Activated CD4-positive, alpha-beta T cell treated with anti-CD3 and anti-CD28 coated beads, Interleukin-2, amount 10 ng/mL, durations not matched to agents 24 days and 14 days (primary cell): ENCODE data around the gene IKZF1. TPM values are rescaled to one million over a fixed set of nuclear protein-coding genes. Genes with fewer than 3 reads are reported as not detected.

Experiments used
- DNase-seq: peaks from one replicate; pipeline ENCODE4 v3.0.0; 2022
- H3K27ac Mint-ChIP-seq: one replicate; pipeline ENCODE4 v1.8.0; 2022; ENCODE audit warnings: mild to moderate bottlenecking, mixed read lengths
- H3K27me3 Mint-ChIP-seq: one replicate; pipeline ENCODE4 v1.8.0; 2022; ENCODE audit warnings: mixed read lengths
- H3K36me3 Mint-ChIP-seq: one replicate; pipeline ENCODE4 v1.8.0; 2022; ENCODE audit warnings: low read depth, mild to moderate bottlenecking, mixed read lengths
- H3K4me1 Mint-ChIP-seq: one replicate; pipeline ENCODE4 v1.8.0; 2021; ENCODE audit warnings: mixed read lengths
- H3K4me3 Mint-ChIP-seq: one replicate; pipeline ENCODE4 v1.8.0; 2022; ENCODE audit warnings: mild to moderate bottlenecking, moderate library complexity, mixed read lengths
- H3K9me3 Mint-ChIP-seq: one replicate; pipeline ENCODE4 v1.8.0; 2021; ENCODE audit warnings: mixed read lengths
- intact Hi-C: fragments of 100-400 bp; cut with micrococcal nuclease; formaldehyde crosslinking; loops from one replicate; pipeline ENCODE4 v1.15.1; 2023
- total RNA-seq: library from RNA; stranded (reverse); gene quantifications from 2 replicates; pipeline ENCODE4 v1.2.3, GENCODE V29; 2022

IKZF1 gene
- total RNA-seq, 1 donor from 2014 or later: 292 TPM

DNA sequence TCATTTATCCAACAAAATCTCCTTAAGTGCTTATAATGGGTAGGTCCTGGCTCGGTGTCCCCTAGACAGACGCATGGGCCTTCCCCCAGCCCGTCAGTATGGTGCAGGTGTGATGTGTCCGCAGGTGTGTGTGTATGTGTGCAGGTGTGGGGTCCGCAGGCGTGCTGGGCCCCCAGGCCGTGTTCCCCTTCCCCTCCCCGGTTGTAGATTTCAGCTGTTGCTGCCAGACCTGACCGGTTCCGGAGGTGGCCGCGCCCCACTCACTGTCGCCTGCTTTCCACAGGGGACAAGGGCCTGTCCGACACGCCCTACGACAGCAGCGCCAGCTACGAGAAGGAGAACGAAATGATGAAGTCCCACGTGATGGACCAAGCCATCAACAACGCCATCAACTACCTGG lies 95.1 kb downstream of the IKZF1 start:
- no peaks in the 10 kb centered on the region for H3K27me3 Mint-ChIP-seq
- H3K36me3 Mint-ChIP-seq: peaks cover 77% of the 10 kb centered on the region
- no peak overlapping the region for H3K4me3 Mint-ChIP-seq
- intact Hi-C loops: loop anchor here (5.0 kb wide), 1 partner anchor 433 kb away; no protein-coding TSS in a partner anchor
- H3K9me3 Mint-ChIP-seq: no peaks in the 10 kb centered on the region
- peaks cover 56% of the 10 kb centered on the region for H3K4me1 Mint-ChIP-seq
- H3K27ac Mint-ChIP-seq: no peak overlapping the region
- DNase-seq: no peak

DNA sequence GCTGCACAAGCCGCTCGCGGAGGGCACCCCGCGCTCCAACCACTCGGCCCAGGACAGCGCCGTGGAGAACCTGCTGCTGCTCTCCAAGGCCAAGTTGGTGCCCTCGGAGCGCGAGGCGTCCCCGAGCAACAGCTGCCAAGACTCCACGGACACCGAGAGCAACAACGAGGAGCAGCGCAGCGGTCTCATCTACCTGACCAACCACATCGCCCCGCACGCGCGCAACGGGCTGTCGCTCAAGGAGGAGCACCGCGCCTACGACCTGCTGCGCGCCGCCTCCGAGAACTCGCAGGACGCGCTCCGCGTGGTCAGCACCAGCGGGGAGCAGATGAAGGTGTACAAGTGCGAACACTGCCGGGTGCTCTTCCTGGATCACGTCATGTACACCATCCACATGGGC lies 95.6 kb downstream of the IKZF1 start:
- Mint-ChIP-seq H3K4me1 (peaks cover 57% of the 10 kb centered on the region), H3K9me3 (no peaks in the 10 kb centered on the region), H3K27me3 (no peaks in the 10 kb centered on the region), H3K36me3 (peaks cover 79% of the 10 kb centered on the region), H3K4me3 (no peak overlapping the region), H3K27ac (no peak overlapping the region)
- intact Hi-C loops: no loop called here
- DNase-seq: no peak

- no peak overlapping the region for H3K4me3 Mint-ChIP-seq
- H3K27ac Mint-ChIP-seq: peak overlapping the region; percentile 27
- no peaks in the 10 kb centered on the region for H3K9me3 Mint-ChIP-seq
- intact Hi-C loops: no loop called here
- no peak for DNase-seq
- peaks cover 66% of the 10 kb centered on the region for H3K36me3 Mint-ChIP-seq
- peaks cover 58% of the 10 kb centered on the region for H3K4me1 Mint-ChIP-seq
- no peaks in the 10 kb centered on the region for H3K27me3 Mint-ChIP-seq
Measured at GRCh38 chr7:50404392-50404791, 99.9 kb downstream of the IKZF1 start.

- H3K27me3 Mint-ChIP-seq: no peaks in the 10 kb centered on the region
- no peak overlapping the region for H3K4me3 Mint-ChIP-seq
- peaks cover 64% of the 10 kb centered on the region for H3K4me1 Mint-ChIP-seq
- H3K36me3 Mint-ChIP-seq: peaks cover 58% of the 10 kb centered on the region
- H3K27ac Mint-ChIP-seq: peak overlapping the region; percentile 69
- no peaks in the 10 kb centered on the region for H3K9me3 Mint-ChIP-seq
- DNase-seq: no peak
- intact Hi-C loops: no loop called here
Measured at GRCh38 chr7:50405221-50405620, 100.7 kb downstream of the IKZF1 start.

GRCh38 chr7:50406935-50407334 lies 102.4 kb downstream of the IKZF1 start:
- DNase-seq: no peak
- H3K27ac Mint-ChIP-seq: peak overlapping the region; percentile 63
- peaks cover 41% of the 10 kb centered on the region for H3K36me3 Mint-ChIP-seq
- no peaks in the 10 kb centered on the region for H3K9me3 Mint-ChIP-seq
- no peak overlapping the region for H3K4me3 Mint-ChIP-seq
- H3K27me3 Mint-ChIP-seq: no peaks in the 10 kb centered on the region
- H3K4me1 Mint-ChIP-seq: peaks cover 66% of the 10 kb centered on the region
- intact Hi-C loops: no loop called here

DNA sequence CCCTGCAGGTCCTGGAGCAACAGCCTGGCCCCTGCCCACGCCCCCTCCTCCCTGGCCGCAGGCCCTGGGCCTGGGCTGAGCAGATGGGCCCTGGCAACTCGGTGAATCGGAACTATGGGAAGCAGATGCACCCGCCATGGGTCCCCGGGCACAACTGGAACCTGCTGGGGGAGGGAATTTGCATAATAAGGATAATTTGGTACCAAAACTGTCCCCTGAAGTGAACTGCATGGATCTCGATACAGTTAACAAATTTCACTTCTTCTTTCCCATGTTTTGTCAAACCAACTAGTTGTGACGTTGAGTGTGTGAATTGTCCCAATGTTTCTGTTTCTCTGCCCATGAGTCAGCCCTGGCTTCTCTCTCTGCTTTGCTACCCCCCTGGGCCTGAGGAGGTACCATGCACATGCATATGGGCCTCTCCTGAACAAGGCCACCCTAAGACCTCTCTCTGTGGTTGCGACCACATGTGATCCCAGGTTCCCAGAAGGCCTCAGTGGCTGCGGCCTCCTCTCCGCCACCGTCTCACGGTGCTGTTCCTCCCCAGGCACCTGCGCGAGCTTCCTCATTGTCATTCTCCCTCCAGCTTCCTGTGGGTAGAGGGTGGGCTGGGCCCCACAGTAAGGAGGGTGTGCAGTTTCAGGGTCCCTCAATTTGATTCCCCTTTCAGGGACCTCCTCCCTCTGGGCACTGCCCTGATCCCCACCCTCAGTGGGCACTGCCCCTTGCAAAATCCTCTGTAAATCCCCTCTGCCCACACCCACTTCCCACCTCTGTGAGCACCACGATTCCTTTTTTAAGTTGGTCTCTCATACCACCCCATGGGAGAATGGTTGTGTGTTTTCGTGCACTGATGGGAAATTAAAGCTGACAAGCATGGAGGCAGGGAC lies 105.6 kb downstream of the IKZF1 start:
- DNase-seq: no peak
- peaks cover 11% of the 10 kb centered on the region for H3K36me3 Mint-ChIP-seq
- intact Hi-C loops: no loop called here
- H3K27ac Mint-ChIP-seq: peak overlapping the region; percentile 39
- H3K27me3 Mint-ChIP-seq: no peaks in the 10 kb centered on the region
- H3K4me3 Mint-ChIP-seq: no peak overlapping the region
- no peaks in the 10 kb centered on the region for H3K9me3 Mint-ChIP-seq
- peaks cover 52% of the 10 kb centered on the region for H3K4me1 Mint-ChIP-seq

DNA sequence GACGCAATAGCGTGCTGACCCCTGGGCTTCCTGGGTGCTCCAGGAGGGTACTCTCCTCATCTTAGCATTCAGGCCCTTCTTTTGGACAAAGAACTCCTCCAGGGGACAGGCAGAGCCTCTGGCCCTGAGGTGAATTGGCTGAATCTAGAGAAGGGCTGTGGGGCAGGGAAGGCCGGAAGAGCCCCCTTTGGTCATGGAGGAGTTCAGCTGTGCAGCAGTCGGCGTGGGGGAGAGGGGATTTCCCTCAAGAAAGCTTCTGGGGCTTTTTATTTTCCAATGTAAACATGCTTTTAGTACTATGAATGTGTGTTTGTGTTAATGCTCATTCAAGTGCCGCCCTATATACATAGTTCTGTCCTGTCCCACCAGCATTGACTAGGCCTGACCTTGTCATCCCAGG lies 106.8 kb downstream of the IKZF1 start:
- Mint-ChIP-seq H3K4me3 (no peak overlapping the region), H3K9me3 (no peaks in the 10 kb centered on the region), H3K27ac (peak overlapping the region; percentile 50), H3K27me3 (no peaks in the 10 kb centered on the region), H3K36me3 (peaks cover 4% of the 10 kb centered on the region), H3K4me1 (peaks cover 54% of the 10 kb centered on the region)
- DNase-seq: no peak
- intact Hi-C loops: no loop called here

DNA sequence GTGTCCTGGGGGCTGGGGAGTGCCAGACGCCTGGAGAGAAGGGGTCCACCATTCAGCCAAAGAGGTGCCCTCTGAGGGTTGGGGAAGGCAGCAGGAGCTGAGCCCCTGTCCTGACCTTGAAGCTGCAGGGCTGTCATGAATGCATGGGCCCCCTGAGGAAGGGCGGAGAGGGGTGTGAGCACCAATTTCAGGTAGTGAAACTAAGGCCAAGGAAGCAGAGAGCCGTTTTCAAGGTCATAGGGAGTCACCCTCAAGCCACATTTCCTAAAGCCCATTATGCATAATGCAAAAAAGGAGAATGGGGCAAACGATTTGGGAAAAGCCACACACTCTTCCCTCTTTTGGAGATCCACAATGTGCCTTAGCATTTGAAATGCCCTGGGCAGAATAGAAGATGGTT lies 108.5 kb downstream of the IKZF1 start:
- Mint-ChIP-seq H3K36me3 (no peaks in the 10 kb centered on the region), H3K4me1 (peaks cover 54% of the 10 kb centered on the region), H3K9me3 (no peaks in the 10 kb centered on the region), H3K27me3 (no peaks in the 10 kb centered on the region), H3K27ac (no peak overlapping the region), H3K4me3 (no peak overlapping the region)
- intact Hi-C loops: no loop called here
- no peak for DNase-seq

DNA sequence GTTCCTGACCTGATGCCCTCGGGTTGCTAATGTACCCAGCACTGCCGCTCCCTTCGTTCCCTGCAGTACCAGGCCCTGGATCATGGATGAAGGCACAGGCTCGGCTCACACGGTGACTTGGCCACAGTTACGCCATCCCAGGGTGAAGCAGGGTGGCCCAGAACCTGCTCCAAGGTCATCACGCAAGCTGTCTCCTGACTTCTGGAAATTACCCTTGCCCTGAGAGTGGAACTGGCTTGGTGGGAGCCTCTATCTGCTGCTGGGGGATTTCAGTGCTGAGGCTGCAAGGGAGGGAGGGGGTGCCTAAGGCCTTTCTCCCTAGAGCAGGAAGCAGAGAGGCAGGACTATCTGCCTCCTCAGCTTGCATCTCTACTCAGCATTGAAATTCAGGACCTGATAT lies 109.0 kb downstream of the IKZF1 start:
- Mint-ChIP-seq H3K4me3 (no peak overlapping the region), H3K36me3 (no peaks in the 10 kb centered on the region), H3K27ac (no peak overlapping the region), H3K27me3 (no peaks in the 10 kb centered on the region), H3K4me1 (peaks cover 54% of the 10 kb centered on the region), H3K9me3 (no peaks in the 10 kb centered on the region)
- no peak for DNase-seq
- intact Hi-C loops: no loop called here

GRCh38 chr7:50415844-50416364 lies 111.4 kb downstream of the IKZF1 start:
- intact Hi-C loops: no loop called here
- Mint-ChIP-seq H3K27ac (no peak overlapping the region), H3K9me3 (no peaks in the 10 kb centered on the region), H3K36me3 (no peaks in the 10 kb centered on the region), H3K27me3 (no peaks in the 10 kb centered on the region), H3K4me3 (peak overlapping the region; percentile 79), H3K4me1 (peaks cover 37% of the 10 kb centered on the region)
- DNase-seq: peak; percentile 64

DNA sequence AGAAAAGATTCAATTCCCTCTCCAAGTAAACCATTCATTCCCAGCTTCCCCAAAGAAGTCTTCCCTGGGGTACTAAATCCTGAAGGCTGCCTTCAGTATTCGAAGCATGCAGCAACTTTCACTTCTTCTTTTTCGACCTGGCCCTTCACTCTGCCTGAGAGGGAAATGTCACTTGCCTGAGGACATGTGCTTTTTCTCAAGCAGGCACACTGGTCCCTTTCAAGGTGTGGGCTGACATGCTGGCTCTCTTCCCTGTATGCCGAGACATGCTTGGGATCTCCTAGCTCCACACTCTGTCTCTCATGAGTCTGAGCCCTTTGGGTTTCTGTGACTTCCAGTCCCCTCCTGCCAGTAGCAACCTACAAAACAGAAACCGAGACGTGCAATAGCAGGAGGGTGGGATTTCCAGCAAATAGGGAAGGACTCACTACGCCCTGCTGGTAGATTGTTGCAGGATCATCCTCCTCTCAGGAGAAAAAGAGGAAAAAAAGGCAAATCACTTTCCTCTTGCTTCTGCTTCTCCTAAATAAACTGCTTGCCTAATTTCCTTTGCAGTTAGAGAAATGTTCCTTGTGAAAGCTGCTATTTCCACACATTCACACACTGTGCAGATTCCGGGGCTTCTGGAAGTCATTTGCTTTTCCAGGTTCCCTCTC lies 112.1 kb downstream of the IKZF1 start:
- H3K4me3 Mint-ChIP-seq: peak overlapping the region; percentile 79
- no peaks in the 10 kb centered on the region for H3K36me3 Mint-ChIP-seq
- H3K27me3 Mint-ChIP-seq: no peaks in the 10 kb centered on the region
- peaks cover 32% of the 10 kb centered on the region for H3K4me1 Mint-ChIP-seq
- no peaks in the 10 kb centered on the region for H3K9me3 Mint-ChIP-seq
- peak; percentile 72 for DNase-seq
- intact Hi-C loops: no loop called here
- peak overlapping the region; percentile 75 for H3K27ac Mint-ChIP-seq

- intact Hi-C loops: loop anchor here (1.0 kb wide), 5 partner anchors 21 to 326 kb away; no protein-coding TSS in a partner anchor
- DNase-seq: peak; percentile 92
- H3K36me3 Mint-ChIP-seq: no peaks in the 10 kb centered on the region
- H3K27me3 Mint-ChIP-seq: no peaks in the 10 kb centered on the region
- no peak overlapping the region for H3K27ac Mint-ChIP-seq
- H3K4me1 Mint-ChIP-seq: peaks cover 31% of the 10 kb centered on the region
- no peaks in the 10 kb centered on the region for H3K9me3 Mint-ChIP-seq
- H3K4me3 Mint-ChIP-seq: no peak overlapping the region
Measured at GRCh38 chr7:50418086-50418515, 113.6 kb downstream of the IKZF1 start.

DNA sequence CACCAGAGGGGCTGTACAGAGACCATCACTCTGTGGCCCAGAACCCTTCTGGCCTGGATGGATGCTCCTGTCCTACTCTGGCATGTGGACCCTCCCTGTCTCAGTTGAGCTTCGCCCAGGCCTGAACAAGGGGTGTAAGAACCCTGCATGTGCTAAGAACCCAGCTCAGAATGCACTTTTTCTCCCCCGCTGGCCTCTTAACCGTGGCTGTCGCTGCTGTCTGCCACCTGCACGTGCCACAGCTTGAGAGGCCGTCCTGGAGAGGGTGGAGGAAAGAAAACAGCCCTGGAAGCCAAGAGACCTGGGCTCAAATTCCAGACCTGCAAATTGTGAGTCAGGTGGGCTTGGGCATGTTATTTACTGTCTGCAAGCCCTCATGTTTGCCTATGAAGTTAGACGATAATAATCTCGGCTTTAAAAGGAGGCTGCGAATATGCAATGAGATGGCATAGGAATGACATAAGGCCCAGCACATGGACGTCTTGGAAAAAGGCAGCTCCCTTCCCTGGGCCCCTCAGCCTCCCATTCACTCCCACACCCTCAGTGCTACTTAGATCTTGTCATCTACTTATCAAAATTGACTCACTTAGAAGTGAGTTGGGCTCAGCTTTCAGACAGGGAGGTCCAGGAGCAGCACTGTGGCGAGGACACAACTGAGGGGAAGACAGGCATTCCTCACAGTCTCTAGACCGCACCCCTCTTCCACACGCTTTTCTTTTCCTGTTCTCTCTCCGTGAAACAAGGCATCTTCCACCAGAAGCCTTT lies 114.2 kb downstream of the IKZF1 start:
- no peaks in the 10 kb centered on the region for H3K27me3 Mint-ChIP-seq
- peaks cover 31% of the 10 kb centered on the region for H3K4me1 Mint-ChIP-seq
- no peak overlapping the region for H3K4me3 Mint-ChIP-seq
- intact Hi-C loops: loop anchor here (1.0 kb wide), 5 partner anchors 21 to 326 kb away; no protein-coding TSS in a partner anchor
- no peak overlapping the region for H3K27ac Mint-ChIP-seq
- DNase-seq: peak; percentile 52
- no peaks in the 10 kb centered on the region for H3K9me3 Mint-ChIP-seq
- no peaks in the 10 kb centered on the region for H3K36me3 Mint-ChIP-seq
